K562 (cell line): ENCODE data around the gene UBE2H. TPM values are rescaled to one million over a fixed set of nuclear protein-coding genes. Genes with fewer than 3 reads are reported as not detected.
"Not testable (repeated sequence)": the region's sequence is repeated elsewhere in the genome, so short reads cannot be mapped to it uniquely, and the experiment has no call there.

Source experiments
- ATAC-seq: fragments of 200-7000 bp; cut with Tn5 transposase; 3 replicates; pipeline ENCODE4 v1.9.1; 2020; ENCODE audit warnings: moderate library complexity
- BruUV-seq: library from RNA; stranded (reverse); fragments of 400-500 nt; replicated peaks from 2 replicates; lab custom pipeline; 2021; lab: Mats Ljungman, UMichigan
- CTCF ChIA-PET: fragments of 300-600 bp; formaldehyde crosslinking; extraction: SDS; loops from one replicate; lab custom pipeline; 2021; ENCODE audit warnings: low intra/inter-chr PET ratio; lab: Yijun Ruan, JAX
- POLR2A ChIA-PET: fragments of 300-600, 350-650 bp; sonication (Branson Sonifier 250); formaldehyde crosslinking; extraction: SDS; loops from one replicate; lab custom pipeline; 2021; ENCODE audit warnings: antibody characterized with exemption, inconsistent platforms; lab: Yijun Ruan, JAX
- DNase-seq, 4 experiments: peaks; one replicate each; pipeline versions ENCODE4 v3.0.0 to v3.0.0-alpha.2; 2011 to 2018; ENCODE audit warnings: low spot score in 3 of 4, mixed read lengths in 3 of 4; ENCODE audit errors: extremely low read depth in 1 of 4
- FAIRE-seq: peaks from 2 replicates; lab custom pipeline; 2011; peaks lifted over from hg19 to GRCh38; lab: Jason Lieb, UNC
- H2AFZ ChIP-seq: 2 replicates; pipeline ENCODE4 v1.6.0; 2011; ENCODE audit warnings: low read depth, low read length, control low read depth, inconsistent platforms
- H3K27ac ChIP-seq: fragments of 200-600 bp; 3 replicates; pipeline ENCODE4 v1.8.0; 2011; ENCODE audit warnings: low read depth, mild to moderate bottlenecking, control low read depth, inconsistent platforms, low read length, moderate library complexity, mixed read lengths; ENCODE audit errors: extremely low read depth
- H3K27me3 ChIP-seq, 2 experiments: fragments of 300-600 bp in 1 of 2; 2 replicates in 1 of 2; 3 replicates in 1 of 2; pipeline versions ENCODE4 v1.6.0 to v1.8.0; 2011; ENCODE audit warnings: inconsistent platforms in 2 of 2, low read length in 2 of 2, mild to moderate bottlenecking in 1 of 2, mixed read lengths in 1 of 2, moderate library complexity in 1 of 2; ENCODE audit not compliant: control insufficient read depth in 2 of 2, insufficient read depth in 2 of 2
- H3K36me3 ChIP-seq: fragments of 300-600 bp; 3 replicates; pipeline ENCODE4 v1.8.0; 2011; ENCODE audit warnings: mild to moderate bottlenecking, low read length, inconsistent platforms; ENCODE audit not compliant: control insufficient read depth, insufficient read depth
- H3K4me1 ChIP-seq, 2 experiments: fragments of 200-600 bp in 1 of 2; replicated peaks in 1 of 2; 2 replicates in 1 of 2; 3 replicates in 1 of 2; pipeline versions ENCODE4 v1.5.1 to v1.8.0; 2011; ENCODE audit warnings: inconsistent platforms in 2 of 2, low read length in 2 of 2, mild to moderate bottlenecking in 1 of 2, mixed read lengths in 1 of 2, moderate library complexity in 1 of 2; ENCODE audit not compliant: control insufficient read depth in 2 of 2, insufficient read depth in 2 of 2
- H3K4me2 ChIP-seq: 2 replicates; pipeline ENCODE4 v1.6.1; 2011; ENCODE audit warnings: low read length, control low read depth, inconsistent platforms, mixed read lengths; ENCODE audit not compliant: insufficient read depth
- H3K4me3 ChIP-seq: fragments of 200-600 bp; sonication (generic), shearing (Covaris generic); 2 replicates; pipeline ENCODE4 v1.5.1; 2016; ENCODE audit warnings: control low read depth, inconsistent platforms
- H3K79me2 ChIP-seq: fragments of 200-600 bp; 3 replicates; pipeline ENCODE4 v1.8.0; 2011; ENCODE audit warnings: low read length, inconsistent platforms; ENCODE audit not compliant: control insufficient read depth, insufficient read depth
- H3K9ac ChIP-seq, 2 experiments: 2 replicates each; pipeline versions ENCODE4 v1.6.0 to v1.6.1; 2011; ENCODE audit warnings: low read depth in 2 of 2, low read length in 2 of 2, control low read depth in 1 of 2, inconsistent platforms in 1 of 2, mild to moderate bottlenecking in 1 of 2, mixed read lengths in 1 of 2; ENCODE audit not compliant: insufficient read depth in 1 of 2
- H3K9me1 ChIP-seq: one replicate; pipeline ENCODE4 v1.6.0; 2011; ENCODE audit warnings: inconsistent platforms, mild to moderate bottlenecking, low read length, moderate library complexity; ENCODE audit not compliant: control insufficient read depth, insufficient read depth
- H3K9me3 ChIP-seq: replicated peaks from 2 replicates; pipeline ENCODE4 v1.5.1; 2011; ENCODE audit warnings: low read depth, low read length, inconsistent platforms; ENCODE audit not compliant: control insufficient read depth, insufficient read depth
- H4K20me1 ChIP-seq: replicated peaks from 2 replicates; pipeline ENCODE4 v1.6.1; 2011; ENCODE audit warnings: low read length, inconsistent platforms, mixed read lengths; ENCODE audit not compliant: control insufficient read depth, insufficient read depth
- ATF7 ChIP-seq: fragments of 450-650 bp; IDR thresholded peaks from 2 replicates; pipeline ENCODE4 v1.7.1; 2014; ENCODE audit warnings: mild to moderate bottlenecking, moderate library complexity
- CEBPB ChIP-seq: fragments of 450-650 bp; IDR thresholded peaks from 2 replicates; pipeline ENCODE4 v1.6.1; 2016; ENCODE audit warnings: missing genetic modification characterization, missing compliant biosample characterization
- FOXK1 ChIP-seq: sonication (generic); formaldehyde crosslinking; IDR thresholded peaks from 2 replicates; pipeline ENCODE4 v1.8.0; 2022; ENCODE audit warnings: missing genetic modification reagents, mild to moderate bottlenecking, borderline replicate concordance
- HNRNPLL ChIP-seq: fragments of 200-400 bp; formaldehyde crosslinking; IDR thresholded peaks from 2 replicates; pipeline ENCODE4 v1.6.1; 2017; ENCODE audit warnings: low read length, low read depth, mild to moderate bottlenecking; ENCODE audit not compliant: poor library complexity, severe bottlenecking
- PTTG1 ChIP-seq: fragments of 450-650 bp; IDR thresholded peaks from 2 replicates; pipeline ENCODE4 v1.6.1; 2016; ENCODE audit warnings: low read depth, mild to moderate bottlenecking, missing genetic modification characterization, missing compliant biosample characterization
- RBBP5 ChIP-seq: fragments of 200-600 bp; sonication (generic); IDR thresholded peaks from 2 replicates; pipeline ENCODE4 v1.6.1; 2012; ENCODE audit warnings: borderline replicate concordance, mild to moderate bottlenecking, low read length, control low read depth, inconsistent platforms; ENCODE audit not compliant: insufficient read depth, poor library complexity, severe bottlenecking
- RFX7 ChIP-seq: fragments of 250-450 bp; sonication (Bioruptor Pico); IDR thresholded peaks from 2 replicates; pipeline ENCODE4 v1.5.1; 2021; ENCODE audit warnings: mild to moderate bottlenecking
- XRCC5 ChIP-seq: fragments of 200-400 bp; formaldehyde crosslinking; IDR thresholded peaks from 2 replicates; pipeline ENCODE4 v1.6.1; 2017; ENCODE audit warnings: low read depth, mild to moderate bottlenecking, low read length
- ZNF121 ChIP-seq: sonication (generic); formaldehyde crosslinking; conservative IDR thresholded peaks from 2 replicates; pipeline ENCODE4 v1.8.0; 2022; ENCODE audit warnings: missing genetic modification reagents
- ZNF584 ChIP-seq: fragments of 200-800 bp; sonication (Bioruptor generic); IDR thresholded peaks from 2 replicates; pipeline ENCODE4 v1.6.1; 2016; ENCODE audit warnings: low read depth, mild to moderate bottlenecking, missing genetic modification characterization, missing compliant biosample characterization
- WGBS: fragments of 100-300 bp; shearing (Covaris generic); methylation state at CpG from one replicate; pipeline ENCODE4 v1.1.6; 2016; ENCODE audit warnings: low coverage, mixed read lengths; ENCODE audit not compliant: insufficient coverage; ENCODE audit errors: missing lambda C conversion rate; 5-methylcytosine and 5-hydroxymethylcytosine counted together
- in situ Hi-C: fragments of 300-500 bp; cut with MboI; formaldehyde crosslinking; loops from 4 replicates; pipeline ENCODE4 v1.15.0; 2018; ENCODE audit warnings: inconsistent platforms, mixed read lengths
- intact Hi-C: fragments of 100-400 bp; cut with micrococcal nuclease; formaldehyde crosslinking; loops from 2 replicates; pipeline ENCODE4 v1.14.2; 2022
- polyA plus RNA-seq, 8 experiments: library from polyadenylated mRNA; depleted of rRNA in 4 of 8; stranded (reverse) in 5 of 8; unstranded in 3 of 8; fragments of >200 nt; fragmentation: Nextera tagmentation in 2 of 8; fragmentation: Illumina TruSeq in 1 of 8; extraction: Ambion mirVana in 2 of 8; extraction: Trizol in 1 of 8; gene quantifications; 2 replicates each; pipeline versions ENCODE4 v1.2.1 to v1.2.3, GENCODE V29; 2011 to 2014; ENCODE audit warnings: inconsistent platforms in 1 of 8, missing spikeins in 1 of 8
- total RNA-seq, 7 experiments: library from RNA; depleted of rRNA in 6 of 7; stranded (reverse); fragments of >200 nt in 6 of 7; fragmentation: Illumina TruSeq in 2 of 7; extraction: Trizol in 2 of 7; gene quantifications; 2 replicates each; pipeline versions ENCODE4 v1.2.1 to v1.2.3, GENCODE V29; 2011 to 2021; ENCODE audit warnings: low replicate concordance in 1 of 7

Gene UBE2H
- total and polyA plus RNA-seq, 9 of the 15 experiments (the other 6 are each of a cell fraction or from before 2014, with no cell fraction given), result 6.3 to 33.0 (median 13.3) TPM

DNA sequence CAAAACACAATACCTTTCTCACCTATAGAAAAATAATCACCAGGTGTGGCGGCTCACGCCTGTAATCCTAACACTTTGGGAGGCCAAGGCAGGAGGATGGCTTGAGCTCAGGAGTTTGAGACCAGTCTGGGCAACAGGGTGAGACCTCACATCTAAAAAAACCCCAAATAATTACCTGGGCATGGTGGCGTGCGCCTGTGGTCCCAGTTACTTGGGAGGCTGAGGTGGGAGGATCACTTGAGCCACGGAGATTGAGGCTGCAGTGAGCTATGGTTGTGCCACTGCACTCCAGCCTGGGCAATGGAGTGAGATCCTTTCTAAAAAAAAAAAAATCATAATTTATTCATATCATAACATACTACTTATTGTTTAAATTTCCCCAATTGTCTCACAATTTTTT, 129.6 kb downstream of the UBE2H start:
- BruUV-seq, H3K9me3 ChIP-seq, H3K4me3 ChIP-seq, DNase-seq, H2AFZ ChIP-seq, H3K27me3 ChIP-seq, H3K9me1 ChIP-seq, FAIRE-seq, H3K36me3 ChIP-seq, H3K79me2 ChIP-seq, H3K9ac ChIP-seq, ATAC-seq, POLR2A ChIA-PET, H3K4me2 ChIP-seq, H3K27ac ChIP-seq, H4K20me1 ChIP-seq: not testable (repeated sequence)
- intact Hi-C loops (loop anchor here (10.0 kb wide), 1 partner anchor 598 kb away; the partner anchor contains the start of gene AHCYL2), in situ Hi-C loops (loop anchor here (10.0 kb wide), 1 partner anchor 478 kb away; no protein-coding TSS in a partner anchor)
- H3K4me1 ChIP-seq, result peaks cover 11 to 20% of the 10 kb centered on the region in 2 experiments; a peak in 4 of 5 replicates
- CTCF ChIA-PET, result interaction anchor here (0.6 kb wide), 1 partner anchor 230 kb away, joined by 3 read pairs; no protein-coding TSS in a partner anchor
- TF ChIP-seq ZNF121 (CRISPR knock-in tag), result peak; percentile 86
- 70% methylated on average over 5 of the region's 5 CpGs for WGBS

GRCh38 chr7:129821476-129821875, 131.3 kb downstream of the UBE2H start:
- ChIA-PET CTCF (no interaction called here), POLR2A (interaction anchor here (0.7 kb wide), 1 partner anchor 339 kb away, joined by 3 read pairs; no protein-coding TSS in a partner anchor)
- Histone ChIP-seq H3K9me3 (peaks cover 5% of the 10 kb centered on the region), H4K20me1 (no peaks in the 10 kb centered on the region), H3K36me3 (no peaks in the 10 kb centered on the region), H3K79me2 (no peaks in the 10 kb centered on the region), H3K9me1 (no peaks in the 10 kb centered on the region), H3K4me3 (no peak overlapping the region), H3K9ac (no peak overlapping the region; a peak in 1 of 4 replicates), H2AFZ (peak overlapping the region; percentile 29; the same call in 1 of the 2 replicates), H3K27ac (no peak overlapping the region), H3K27me3 (0 out of 5 replicates have a peak, but pooled peaks cover 0 to 5% of the 10 kb centered on the region in 2 experiments), H3K4me2 (no peak overlapping the region), H3K4me1 (peaks cover 11 to 20% of the 10 kb centered on the region in 2 experiments; a peak in 4 of 5 replicates)
- FAIRE-seq (no peak), DNase-seq (no peak), ATAC-seq (no peak)
- in situ Hi-C loops (loop anchor here (10.0 kb wide), 1 partner anchor 477 kb away; no protein-coding TSS in a partner anchor), intact Hi-C loops (loop anchor here (10.0 kb wide), 1 partner anchor 597 kb away; the partner anchor contains the start of gene AHCYL2)
- TF ChIP-seq HNRNPLL (no peak), ATF7 (no peak), PTTG1 (no peak), RBBP5 (no peak), CEBPB (tag) (no peak), ZNF584 (CRISPR knock-in tag) (no peak), XRCC5 (no peak), RFX7 (no peak), FOXK1 (CRISPR knock-in tag) (no peak)
- 10% methylated on average over 2 of the region's 2 CpGs for WGBS
- BruUV-seq, result no TSS peak
